Measurements from ENCODE around the gene PSMA6.

The PSMA6 gene

DNA sequence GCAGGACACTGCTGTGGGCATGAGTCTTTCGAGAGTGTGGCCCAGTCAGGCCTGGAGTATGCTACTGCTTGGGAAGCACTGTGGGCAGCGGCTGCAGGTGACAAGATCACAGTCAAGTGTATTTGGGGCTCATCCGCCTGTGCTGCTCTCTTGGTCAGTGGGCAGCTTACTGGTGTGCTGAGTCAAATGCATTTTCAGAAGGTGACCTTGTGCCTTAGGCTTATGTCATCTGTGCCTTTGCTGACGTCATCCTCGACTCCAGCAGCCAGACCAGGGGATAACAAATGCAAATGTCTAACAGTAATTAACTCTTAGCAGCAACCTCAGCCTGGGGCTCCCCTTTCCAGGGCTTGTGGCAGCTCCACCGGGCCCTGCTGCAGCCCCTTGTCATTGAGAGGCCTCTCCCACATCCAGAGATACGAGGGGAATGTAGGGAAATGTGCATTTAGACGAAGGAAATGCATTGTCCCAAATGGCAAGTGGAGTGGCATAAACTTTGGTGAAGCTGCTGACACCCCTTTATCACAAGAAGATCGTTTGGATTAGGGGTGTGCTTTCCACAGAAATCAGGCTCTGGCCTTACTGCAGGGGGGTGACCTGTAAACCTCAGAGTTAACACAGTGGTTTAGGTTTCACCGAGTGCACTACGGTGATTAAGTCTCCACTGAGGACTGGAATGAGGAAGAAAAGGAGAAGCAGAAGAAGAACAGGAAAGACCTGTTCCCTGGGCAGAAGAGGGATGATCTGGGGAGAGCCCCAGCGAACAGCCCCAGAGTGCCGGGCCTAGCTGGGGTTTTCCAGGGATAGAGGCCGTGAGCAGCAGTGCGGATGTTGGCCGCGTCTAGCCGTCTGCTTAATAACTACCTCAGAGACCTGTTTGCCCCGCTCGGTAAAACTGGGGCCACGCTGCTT, 39.7 kb downstream of the PSMA6 start:
- Histone ChIP-seq H2BK120ac (ENCODE audit: low read depth, low read length) (peak overlapping the region; percentile 55), H3K56ac (ENCODE audit: low read length) (peak overlapping the region; percentile 57), H3K36me3 (ENCODE audit: control insufficient read depth, insufficient read depth, low read length) (no peaks in the 10 kb centered on the region), H3K4me3 (ENCODE audit: low read length) (no peak overlapping the region), H3K27me3 (ENCODE audit: insufficient read depth, low read length, poor library complexity) (no peaks in the 10 kb centered on the region), H4K5ac (ENCODE audit: low read length) (no peak overlapping the region), H3K27ac (ENCODE audit: low read depth, low read length) (no peak overlapping the region), H3K9ac (ENCODE audit: low read length) (no peak overlapping the region), H2AK5ac (ENCODE audit: low read length) (no peak overlapping the region), H4K8ac (ENCODE audit: low read depth, low read length) (no peak overlapping the region), H3K4me2 (ENCODE audit: low read length) (no peak overlapping the region), H3K79me1 (ENCODE audit: low read length) (no peaks in the 10 kb centered on the region), H3K23ac (ENCODE audit: low read length) (no peak overlapping the region), H2BK5ac (ENCODE audit: low read length) (no peak overlapping the region), H3K4ac (ENCODE audit: low read depth, low read length) (peak overlapping the region; percentile 18), H3K4me1 (ENCODE audit: control insufficient read depth, low read depth, low read length) (peaks cover 7% of the 10 kb centered on the region), H3K79me2 (ENCODE audit: control insufficient read depth, insufficient read depth, low read length) (no peaks in the 10 kb centered on the region), H2BK15ac (replicated peaks; ENCODE audit: low read depth) (no peak overlapping the region), H3K18ac (ENCODE audit: low read length) (peak overlapping the region; percentile 35)
- no CpG with 5 or more reads among the region's 21 CpGs for WGBS (ENCODE audit: extremely low coverage, insufficient coverage, low lambda C conversion rate)
- DNase-seq = peak; percentile 80

- Histone ChIP-seq H3K27ac (ENCODE audit: low read depth, low read length) (no peak overlapping the region), H4K5ac (ENCODE audit: low read length) (no peak overlapping the region), H2BK120ac (ENCODE audit: low read depth, low read length) (no peak overlapping the region), H2BK15ac (replicated peaks; ENCODE audit: low read depth) (no peak overlapping the region), H3K4ac (ENCODE audit: low read depth, low read length) (no peak overlapping the region), H3K36me3 (ENCODE audit: control insufficient read depth, insufficient read depth, low read length) (no peaks in the 10 kb centered on the region), H3K4me2 (ENCODE audit: low read length) (no peak overlapping the region), H2BK5ac (ENCODE audit: low read length) (no peak overlapping the region), H3K79me1 (ENCODE audit: low read length) (no peaks in the 10 kb centered on the region), H3K56ac (ENCODE audit: low read length) (peak overlapping the region; percentile 57), H3K23ac (ENCODE audit: low read length) (no peak overlapping the region), H3K27me3 (ENCODE audit: insufficient read depth, low read length, poor library complexity) (no peaks in the 10 kb centered on the region), H2AK5ac (ENCODE audit: low read length) (no peak overlapping the region), H4K8ac (ENCODE audit: low read depth, low read length) (no peak overlapping the region), H3K4me1 (ENCODE audit: control insufficient read depth, low read depth, low read length) (peaks cover 10% of the 10 kb centered on the region), H3K9ac (ENCODE audit: low read length) (no peak overlapping the region), H3K4me3 (ENCODE audit: low read length) (no peak overlapping the region), H3K79me2 (ENCODE audit: control insufficient read depth, insufficient read depth, low read length) (no peaks in the 10 kb centered on the region), H3K18ac (ENCODE audit: low read length) (peak overlapping the region; percentile 35)
- DNase-seq = no peak
- no CpG with 5 or more reads among the region's 11 CpGs for WGBS (ENCODE audit: extremely low coverage, insufficient coverage, low lambda C conversion rate)
These were observed 40.5 kb downstream of the PSMA6 start for GRCh38 chr14:35332517-35333263.

DNA sequence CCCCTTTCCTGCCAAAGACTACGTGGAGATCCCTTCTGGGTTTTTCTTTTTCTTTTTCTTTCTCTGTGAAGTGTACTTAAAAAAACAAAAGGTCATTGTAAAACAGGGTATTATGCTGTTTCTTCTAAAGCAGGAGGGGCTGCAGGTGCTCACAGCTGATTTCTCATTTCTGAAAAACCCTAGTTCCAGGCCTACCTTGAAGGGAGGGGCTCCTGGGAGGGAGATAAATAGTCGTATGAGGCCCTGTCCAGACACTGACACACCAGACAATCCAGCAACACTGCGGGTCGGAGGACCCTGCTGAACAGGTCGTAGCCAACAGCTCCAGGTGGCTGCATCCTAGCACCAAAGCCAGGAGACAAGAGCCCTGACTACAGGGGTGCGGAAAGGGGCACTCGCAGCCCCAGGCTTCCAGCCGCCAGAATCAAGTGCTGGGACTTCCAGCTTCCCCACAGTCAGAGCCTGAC, 41.1 kb downstream of the PSMA6 start:
- Histone ChIP-seq H2BK120ac (ENCODE audit: low read depth, low read length) (no peak overlapping the region), H3K27ac (ENCODE audit: low read depth, low read length) (no peak overlapping the region), H2BK15ac (replicated peaks; ENCODE audit: low read depth) (no peak overlapping the region), H2BK5ac (ENCODE audit: low read length) (no peak overlapping the region), H3K9ac (ENCODE audit: low read length) (no peak overlapping the region), H3K23ac (ENCODE audit: low read length) (no peak overlapping the region), H3K18ac (ENCODE audit: low read length) (peak overlapping the region; percentile 20), H3K4ac (ENCODE audit: low read depth, low read length) (no peak overlapping the region), H4K8ac (ENCODE audit: low read depth, low read length) (no peak overlapping the region), H3K79me2 (ENCODE audit: control insufficient read depth, insufficient read depth, low read length) (no peaks in the 10 kb centered on the region), H3K4me3 (ENCODE audit: low read length) (no peak overlapping the region), H3K4me2 (ENCODE audit: low read length) (no peak overlapping the region), H3K27me3 (ENCODE audit: insufficient read depth, low read length, poor library complexity) (no peaks in the 10 kb centered on the region), H3K4me1 (ENCODE audit: control insufficient read depth, low read depth, low read length) (peaks cover 10% of the 10 kb centered on the region), H2AK5ac (ENCODE audit: low read length) (no peak overlapping the region), H3K36me3 (ENCODE audit: control insufficient read depth, insufficient read depth, low read length) (no peaks in the 10 kb centered on the region), H3K56ac (ENCODE audit: low read length) (no peak overlapping the region), H3K79me1 (ENCODE audit: low read length) (no peaks in the 10 kb centered on the region), H4K5ac (ENCODE audit: low read length) (no peak overlapping the region)
- no peak for DNase-seq
- WGBS (ENCODE audit: extremely low coverage, insufficient coverage, low lambda C conversion rate) = no CpG with 5 or more reads among the region's 8 CpGs

- peak overlapping the region; percentile 44 for H3K56ac ChIP-seq (ENCODE audit: low read length)
- peak overlapping the region; percentile 6 for H3K18ac ChIP-seq (ENCODE audit: low read length)
- peaks cover 10% of the 10 kb centered on the region for H3K4me1 ChIP-seq (ENCODE audit: control insufficient read depth, low read depth, low read length)
- H3K23ac ChIP-seq (ENCODE audit: low read length) = no peak overlapping the region
- no peaks in the 10 kb centered on the region for H3K79me2 ChIP-seq (ENCODE audit: control insufficient read depth, insufficient read depth, low read length)
- no peak overlapping the region for H4K8ac ChIP-seq (ENCODE audit: low read depth, low read length)
- no peak overlapping the region for H3K27ac ChIP-seq (ENCODE audit: low read depth, low read length)
- no peak overlapping the region for H3K4me3 ChIP-seq (ENCODE audit: low read length)
- DNase-seq = no peak
- H3K79me1 ChIP-seq (ENCODE audit: low read length) = no peaks in the 10 kb centered on the region
- H4K5ac ChIP-seq (ENCODE audit: low read length) = no peak overlapping the region
- H3K36me3 ChIP-seq (ENCODE audit: control insufficient read depth, insufficient read depth, low read length) = no peaks in the 10 kb centered on the region
- no peak overlapping the region for H3K9ac ChIP-seq (ENCODE audit: low read length)
- H2BK15ac ChIP-seq (replicated peaks; ENCODE audit: low read depth) = no peak overlapping the region
- no peak overlapping the region for H2BK120ac ChIP-seq (ENCODE audit: low read depth, low read length)
- H2AK5ac ChIP-seq (ENCODE audit: low read length) = no peak overlapping the region
- H3K4ac ChIP-seq (ENCODE audit: low read depth, low read length) = peak overlapping the region; percentile 26
- no CpG with 5 or more reads among the region's 15 CpGs for WGBS (ENCODE audit: extremely low coverage, insufficient coverage, low lambda C conversion rate)
- H3K27me3 ChIP-seq (ENCODE audit: insufficient read depth, low read length, poor library complexity) = no peaks in the 10 kb centered on the region
- no peak overlapping the region for H2BK5ac ChIP-seq (ENCODE audit: low read length)
- H3K4me2 ChIP-seq (ENCODE audit: low read length) = no peak overlapping the region
These were observed 41.9 kb downstream of the PSMA6 start for GRCh38 chr14:35333797-35334743.

GRCh38 chr14:35335388-35336092, 43.4 kb downstream of the PSMA6 start:
- H2BK120ac ChIP-seq (ENCODE audit: low read depth, low read length) = peak overlapping the region; percentile 2

More at GRCh38 chr14:35335388-35336092, 43.4 kb downstream of the PSMA6 start:
- Histone ChIP-seq H3K4me3 (ENCODE audit: low read length) (no peak overlapping the region), H3K79me1 (ENCODE audit: low read length) (no peaks in the 10 kb centered on the region), H2BK5ac (ENCODE audit: low read length) (no peak overlapping the region), H3K56ac (ENCODE audit: low read length) (peak overlapping the region; percentile 9), H3K4me1 (ENCODE audit: control insufficient read depth, low read depth, low read length) (peaks cover 10% of the 10 kb centered on the region), H3K27ac (ENCODE audit: low read depth, low read length) (no peak overlapping the region), H3K36me3 (ENCODE audit: control insufficient read depth, insufficient read depth, low read length) (no peaks in the 10 kb centered on the region), H3K23ac (ENCODE audit: low read length) (no peak overlapping the region), H2AK5ac (ENCODE audit: low read length) (no peak overlapping the region), H4K8ac (ENCODE audit: low read depth, low read length) (no peak overlapping the region), H3K4me2 (ENCODE audit: low read length) (no peak overlapping the region), H3K79me2 (ENCODE audit: control insufficient read depth, insufficient read depth, low read length) (no peaks in the 10 kb centered on the region), H3K27me3 (ENCODE audit: insufficient read depth, low read length, poor library complexity) (no peaks in the 10 kb centered on the region), H3K18ac (ENCODE audit: low read length) (peak overlapping the region; percentile 56), H2BK15ac (replicated peaks; ENCODE audit: low read depth) (no peak overlapping the region), H4K5ac (ENCODE audit: low read length) (no peak overlapping the region), H3K4ac (ENCODE audit: low read depth, low read length) (no peak overlapping the region), H3K9ac (ENCODE audit: low read length) (no peak overlapping the region)
- no CpG with 5 or more reads among the region's 13 CpGs for WGBS (ENCODE audit: extremely low coverage, insufficient coverage, low lambda C conversion rate)
- DNase-seq = no peak
